ENCODE results near the gene MC3R. TPM values are rescaled to one million over a fixed set of nuclear protein-coding genes. Genes with fewer than 3 reads are reported as not detected.
A peak's percentile ranks its signal among the peaks of the same experiment; 100 is the strongest.

MC3R gene
- polyA plus RNA-seq, 2 of the 4 experiments (the other 2 are of a cell fraction), result not detected

DNA sequence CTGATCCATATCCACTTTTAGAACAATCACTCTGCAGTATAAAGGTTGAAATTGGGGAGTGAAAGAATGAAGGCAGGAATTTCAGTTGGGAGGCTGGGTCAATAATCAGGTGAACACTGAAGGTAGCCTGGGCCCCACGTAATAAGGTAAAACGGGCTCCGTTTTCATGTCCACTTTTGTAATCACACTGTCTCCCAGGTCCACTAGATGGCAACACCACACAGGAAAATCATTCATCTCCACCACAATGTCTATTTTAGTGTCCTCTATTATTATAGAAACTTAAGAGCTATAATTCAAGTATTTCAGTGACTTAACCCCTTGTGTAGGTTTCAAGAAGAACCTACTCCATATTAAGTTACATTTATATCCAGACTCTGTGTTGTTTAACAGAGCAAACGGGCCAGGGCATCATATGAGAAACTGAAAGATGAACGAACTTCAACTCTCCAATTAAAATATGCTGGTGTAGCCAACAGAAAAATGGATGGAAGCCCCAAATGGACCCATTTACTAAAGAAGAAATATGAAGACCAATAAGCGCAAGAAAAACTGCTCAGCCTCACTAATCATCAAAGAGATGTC, 45.9 kb upstream of the MC3R start:
- Histone ChIP-seq H3K4me3 (no peak overlapping the region), H3K4me1 (no peaks in the 10 kb centered on the region), H3K9me3 (peaks cover 8% of the 10 kb centered on the region), H3K27ac (no peak overlapping the region), H3K4me2 (no peak overlapping the region)
- 2% methylated on average over 6 of the region's 6 CpGs for WGBS (ENCODE audit: missing lambda C conversion rate)
- FAIRE-seq (no peak), ATAC-seq (peak in 1 of 2 experiments; percentile 61; a peak in 2 of 6 replicates), DNase-seq (ENCODE audit: low read depth in 1 of 2, low spot score in 1 of 2) (peak; percentile 7 to 23)
- POLR2A ChIA-PET, result interaction anchor here (0.9 kb wide), 1 partner anchor 220 kb away, joined by 5 read pairs; no protein-coding TSS in a partner anchor
- TF ChIP-seq, protein P1, sequence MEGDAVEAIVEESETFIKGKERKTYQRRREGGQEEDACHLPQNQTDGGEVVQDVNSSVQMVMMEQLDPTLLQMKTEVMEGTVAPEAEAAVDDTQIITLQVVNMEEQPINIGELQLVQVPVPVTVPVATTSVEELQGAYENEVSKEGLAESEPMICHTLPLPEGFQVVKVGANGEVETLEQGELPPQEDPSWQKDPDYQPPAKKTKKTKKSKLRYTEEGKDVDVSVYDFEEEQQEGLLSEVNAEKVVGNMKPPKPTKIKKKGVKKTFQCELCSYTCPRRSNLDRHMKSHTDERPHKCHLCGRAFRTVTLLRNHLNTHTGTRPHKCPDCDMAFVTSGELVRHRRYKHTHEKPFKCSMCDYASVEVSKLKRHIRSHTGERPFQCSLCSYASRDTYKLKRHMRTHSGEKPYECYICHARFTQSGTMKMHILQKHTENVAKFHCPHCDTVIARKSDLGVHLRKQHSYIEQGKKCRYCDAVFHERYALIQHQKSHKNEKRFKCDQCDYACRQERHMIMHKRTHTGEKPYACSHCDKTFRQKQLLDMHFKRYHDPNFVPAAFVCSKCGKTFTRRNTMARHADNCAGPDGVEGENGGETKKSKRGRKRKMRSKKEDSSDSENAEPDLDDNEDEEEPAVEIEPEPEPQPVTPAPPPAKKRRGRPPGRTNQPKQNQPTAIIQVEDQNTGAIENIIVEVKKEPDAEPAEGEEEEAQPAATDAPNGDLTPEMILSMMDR (IDR thresholded peaks at IDR 0.05), result peak; percentile 31
- TF ChIP-seq RAD21 (conservative IDR thresholded peaks at IDR 0.05 in 1 of 2, IDR thresholded peaks at IDR 0.05 in 1 of 2), result peak; percentile 39 to 48; a peak in 4 of 5 replicates
- TF ChIP-seq, protein P2, sequence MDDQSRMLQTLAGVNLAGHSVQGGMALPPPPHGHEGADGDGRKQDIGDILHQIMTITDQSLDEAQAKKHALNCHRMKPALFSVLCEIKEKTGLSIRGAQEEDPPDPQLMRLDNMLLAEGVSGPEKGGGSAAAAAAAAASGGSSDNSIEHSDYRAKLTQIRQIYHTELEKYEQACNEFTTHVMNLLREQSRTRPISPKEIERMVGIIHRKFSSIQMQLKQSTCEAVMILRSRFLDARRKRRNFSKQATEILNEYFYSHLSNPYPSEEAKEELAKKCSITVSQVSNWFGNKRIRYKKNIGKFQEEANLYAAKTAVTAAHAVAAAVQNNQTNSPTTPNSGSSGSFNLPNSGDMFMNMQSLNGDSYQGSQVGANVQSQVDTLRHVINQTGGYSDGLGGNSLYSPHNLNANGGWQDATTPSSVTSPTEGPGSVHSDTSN (IDR thresholded peaks at IDR 0.05), result no peak
- CTCF ChIA-PET, result interaction anchor here (0.6 to 1.5 kb wide), 7 partner anchors 10 to 1071 kb away, joined by 3 to 4 read pairs (median 3); no protein-coding TSS in a partner anchor

DNA sequence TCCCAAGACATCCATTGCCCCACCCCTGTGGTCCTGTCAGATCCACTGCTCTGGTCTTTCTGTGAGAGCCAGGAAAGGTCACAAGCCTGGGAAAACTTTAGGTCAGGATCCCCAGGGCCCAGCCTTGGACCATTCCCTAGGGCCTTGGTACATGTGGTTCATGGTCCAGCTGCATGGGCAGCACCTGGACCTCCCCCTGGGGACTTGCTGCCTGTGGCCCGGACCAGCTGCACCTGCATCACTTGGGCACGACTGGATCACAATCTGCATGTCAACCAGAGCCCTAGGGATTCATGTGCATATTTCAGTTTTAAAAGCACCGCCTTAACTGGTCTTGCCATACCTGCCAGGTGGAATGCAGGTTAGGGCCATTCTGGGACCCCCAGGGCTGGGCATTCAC, 44.3 kb upstream of the MC3R start:
- no peak overlapping the region for H3K4me3 ChIP-seq
- 4% methylated on average over 3 of the region's 3 CpGs for WGBS (ENCODE audit: missing lambda C conversion rate)
- no peak overlapping the region for H3K4me2 ChIP-seq
- FAIRE-seq (no peak), ATAC-seq (no peak), DNase-seq (ENCODE audit: low read depth in 1 of 2, low spot score in 1 of 2) (no peak)
- TF ChIP-seq ZFP36 (IDR thresholded peaks at IDR 0.05; ENCODE audit: borderline replicate concordance, partially characterized antibody), result no peak
- H3K4me1 ChIP-seq, result no peaks in the 10 kb centered on the region
- CTCF ChIA-PET, result no interaction called here
- no peak overlapping the region for H3K27ac ChIP-seq
- POLR2A ChIA-PET, result no interaction called here
- peaks cover 8% of the 10 kb centered on the region for H3K9me3 ChIP-seq

DNA sequence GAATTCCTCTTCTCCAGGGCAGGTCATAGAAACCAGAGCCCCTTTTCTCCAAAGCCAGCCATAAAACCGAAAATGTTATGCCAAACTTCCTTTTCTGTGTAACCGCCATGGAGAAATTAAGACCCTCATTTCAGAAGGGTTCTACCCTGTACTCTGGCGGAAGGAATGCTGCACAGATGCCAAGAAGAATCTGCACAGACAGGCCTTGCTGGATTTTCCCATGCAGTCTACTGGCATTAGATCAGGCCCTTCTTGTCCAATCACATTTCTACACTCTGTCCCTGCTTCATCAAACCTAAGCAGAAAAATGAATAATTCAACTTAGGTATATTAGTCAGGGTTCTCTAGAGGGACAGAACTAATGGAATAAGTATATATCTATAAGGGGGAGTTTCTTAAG, 43.2 kb upstream of the MC3R start:
- DNase-seq (ENCODE audit: low read depth in 1 of 2, low spot score in 1 of 2), result no peak
- POLR2A ChIA-PET, result no interaction called here
- no peak overlapping the region for H3K4me2 ChIP-seq
- H3K4me1 ChIP-seq, result no peaks in the 10 kb centered on the region
- CTCF ChIA-PET, result no interaction called here
- ATAC-seq, result no peak
- no peak overlapping the region for H3K4me3 ChIP-seq
- H3K9me3 ChIP-seq, result peaks cover 5% of the 10 kb centered on the region
- WGBS (ENCODE audit: missing lambda C conversion rate), result 35% methylated on average over 3 of the region's 3 CpGs
- FAIRE-seq, result no peak
- TF ChIP-seq HDAC2 (IDR thresholded peaks at IDR 0.05) (no peak), KDM1A (IDR thresholded peaks at IDR 0.05; ENCODE audit: low read depth) (no peak)
- TF ChIP-seq, protein P2 (IDR thresholded peaks at IDR 0.05), result no peak
- no peak overlapping the region for H3K27ac ChIP-seq

DNA sequence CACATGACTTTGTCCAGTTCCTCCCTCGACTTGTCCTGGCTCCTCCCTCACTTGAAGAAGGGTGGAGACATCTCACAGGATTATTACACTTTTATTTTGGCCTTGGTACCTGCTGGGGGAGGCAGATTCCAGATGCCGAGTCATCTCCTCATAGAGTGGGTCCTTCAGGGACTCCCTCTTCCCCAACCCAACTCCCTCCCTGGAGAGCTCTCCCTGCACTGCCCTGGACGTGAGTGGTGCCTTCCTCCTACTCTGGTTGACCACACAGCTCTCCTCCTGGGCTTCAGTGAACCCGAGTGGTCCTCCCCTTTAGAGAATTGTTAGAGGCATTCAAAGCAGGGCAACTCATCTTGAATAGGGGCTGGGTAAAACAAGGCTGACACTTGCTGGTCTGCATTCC, 40.9 kb upstream of the MC3R start:
- no peak for ATAC-seq
- FAIRE-seq, result no peak
- Histone ChIP-seq H3K4me1 (no peaks in the 10 kb centered on the region), H3K4me3 (no peak overlapping the region), H3K27ac (no peak overlapping the region), H3K9me3 (no peaks in the 10 kb centered on the region), H3K4me2 (no peak overlapping the region)
- ChIA-PET CTCF (no interaction called here), POLR2A (no interaction called here)
- DNase-seq (ENCODE audit: low read depth in 1 of 2, low spot score in 1 of 2), result no peak
- WGBS (ENCODE audit: missing lambda C conversion rate), result 0% methylated on average over 4 of the region's 4 CpGs
- TF ChIP-seq, protein P3, sequence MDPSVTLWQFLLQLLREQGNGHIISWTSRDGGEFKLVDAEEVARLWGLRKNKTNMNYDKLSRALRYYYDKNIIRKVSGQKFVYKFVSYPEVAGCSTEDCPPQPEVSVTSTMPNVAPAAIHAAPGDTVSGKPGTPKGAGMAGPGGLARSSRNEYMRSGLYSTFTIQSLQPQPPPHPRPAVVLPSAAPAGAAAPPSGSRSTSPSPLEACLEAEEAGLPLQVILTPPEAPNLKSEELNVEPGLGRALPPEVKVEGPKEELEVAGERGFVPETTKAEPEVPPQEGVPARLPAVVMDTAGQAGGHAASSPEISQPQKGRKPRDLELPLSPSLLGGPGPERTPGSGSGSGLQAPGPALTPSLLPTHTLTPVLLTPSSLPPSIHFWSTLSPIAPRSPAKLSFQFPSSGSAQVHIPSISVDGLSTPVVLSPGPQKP (IDR thresholded peaks at IDR 0.05; ENCODE audit: low read depth, low read length), result no peak
- no peak for TF ChIP-seq RARB (CRISPR knock-in tag; IDR thresholded peaks at IDR 0.05)
- TF ChIP-seq, protein P1 (IDR thresholded peaks at IDR 0.05), result no peak
- TF ChIP-seq CHD2 (IDR thresholded peaks at IDR 0.05; ENCODE audit: low read length, partially characterized antibody), result no peak
- no peak for TF ChIP-seq BHLHE40 (IDR thresholded peaks at IDR 0.05; ENCODE audit: low read depth, low read length)
- no peak for TF ChIP-seq JUN (IDR thresholded peaks at IDR 0.05)
- no peak for TF ChIP-seq SREBF2 (IDR thresholded peaks at IDR 0.05)
- TF ChIP-seq KDM5A (IDR thresholded peaks at IDR 0.05), result no peak
- no peak for TF ChIP-seq NFE2L2 (conservative IDR thresholded peaks at IDR 0.05; ENCODE audit: low read length)
- TF ChIP-seq, protein P2 (IDR thresholded peaks at IDR 0.05), result no peak
- TF ChIP-seq, protein P4, sequence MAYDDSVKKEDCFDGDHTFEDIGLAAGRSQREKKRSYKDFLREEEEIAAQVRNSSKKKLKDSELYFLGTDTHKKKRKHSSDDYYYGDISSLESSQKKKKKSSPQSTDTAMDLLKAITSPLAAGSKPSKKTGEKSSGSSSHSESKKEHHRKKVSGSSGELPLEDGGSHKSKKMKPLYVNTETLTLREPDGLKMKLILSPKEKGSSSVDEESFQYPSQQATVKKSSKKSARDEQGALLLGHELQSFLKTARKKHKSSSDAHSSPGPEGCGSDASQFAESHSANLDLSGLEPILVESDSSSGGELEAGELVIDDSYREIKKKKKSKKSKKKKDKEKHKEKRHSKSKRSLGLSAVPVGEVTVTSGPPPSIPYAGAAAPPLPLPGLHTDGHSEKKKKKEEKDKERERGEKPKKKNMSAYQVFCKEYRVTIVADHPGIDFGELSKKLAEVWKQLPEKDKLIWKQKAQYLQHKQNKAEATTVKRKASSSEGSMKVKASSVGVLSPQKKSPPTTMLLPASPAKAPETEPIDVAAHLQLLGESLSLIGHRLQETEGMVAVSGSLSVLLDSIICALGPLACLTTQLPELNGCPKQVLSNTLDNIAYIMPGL (CRISPR knock-in tag; IDR thresholded peaks at IDR 0.05; ENCODE audit: borderline replicate concordance), result no peak
- no peak for TF ChIP-seq ZNF302 (CRISPR knock-in tag; IDR thresholded peaks at IDR 0.05)
- no peak for TF ChIP-seq POLR2AphosphoS2 (conservative IDR thresholded peaks at IDR 0.05; ENCODE audit: low read length)

Measured in A549 (cell line).